Putamen (tissue), 1 donor: Measurements from ENCODE around the gene SLC35D3.
A peak's percentile ranks its signal among the peaks of the same experiment; 100 is the strongest.
"Not testable (repeated sequence)": the region's sequence is repeated elsewhere in the genome, so short reads cannot be mapped to it uniquely, and the experiment has no call there.

ENCODE experiments used
- DNase-seq: peaks from one replicate; pipeline ENCODE4 v3.0.0-alpha.2; 2016; ENCODE audit warnings: low spot score

The SLC35D3 gene

DNA sequence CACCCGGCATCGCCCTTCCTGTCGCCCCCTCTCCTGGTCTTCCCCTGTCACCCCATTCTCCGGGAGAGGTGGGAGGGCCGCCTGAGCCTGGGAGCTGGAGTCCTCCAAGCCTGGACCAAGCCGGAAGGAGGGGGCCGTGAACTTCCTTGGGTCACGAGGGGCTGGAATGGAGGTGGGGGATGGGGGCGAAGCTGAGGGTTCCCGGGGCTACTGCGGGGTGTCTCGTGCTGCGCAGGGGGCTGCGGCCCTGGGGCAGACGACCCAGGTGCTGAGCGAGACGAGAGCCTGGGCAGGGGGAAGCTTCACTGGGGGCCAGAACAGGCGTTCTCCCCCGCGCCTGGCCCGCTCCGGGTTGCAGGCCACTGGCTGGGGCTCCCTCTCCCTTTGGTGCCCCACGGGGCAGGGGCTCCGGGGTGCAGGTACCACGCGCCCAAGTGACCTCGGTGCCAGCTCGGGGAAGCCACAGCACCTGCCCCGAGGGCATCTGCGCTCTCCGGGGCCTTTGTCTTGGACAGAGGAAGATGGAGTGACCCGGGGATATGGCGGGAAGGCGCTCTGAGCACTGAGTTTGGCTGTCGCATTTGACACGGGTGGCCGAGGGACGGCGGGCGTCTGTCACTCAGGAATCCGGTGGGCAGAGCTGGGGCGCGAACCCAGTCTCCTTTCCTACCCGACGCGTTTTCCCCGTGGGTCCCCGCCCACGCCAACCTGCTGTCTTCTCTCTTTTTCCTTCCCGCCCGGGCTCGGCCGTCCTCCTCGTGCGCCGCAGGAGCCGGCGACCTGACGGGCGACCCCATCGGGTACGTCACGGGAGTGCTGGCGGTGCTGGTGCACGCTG is 1.2 kb downstream of the SLC35D3 start:
- no peak for DNase-seq

DNA sequence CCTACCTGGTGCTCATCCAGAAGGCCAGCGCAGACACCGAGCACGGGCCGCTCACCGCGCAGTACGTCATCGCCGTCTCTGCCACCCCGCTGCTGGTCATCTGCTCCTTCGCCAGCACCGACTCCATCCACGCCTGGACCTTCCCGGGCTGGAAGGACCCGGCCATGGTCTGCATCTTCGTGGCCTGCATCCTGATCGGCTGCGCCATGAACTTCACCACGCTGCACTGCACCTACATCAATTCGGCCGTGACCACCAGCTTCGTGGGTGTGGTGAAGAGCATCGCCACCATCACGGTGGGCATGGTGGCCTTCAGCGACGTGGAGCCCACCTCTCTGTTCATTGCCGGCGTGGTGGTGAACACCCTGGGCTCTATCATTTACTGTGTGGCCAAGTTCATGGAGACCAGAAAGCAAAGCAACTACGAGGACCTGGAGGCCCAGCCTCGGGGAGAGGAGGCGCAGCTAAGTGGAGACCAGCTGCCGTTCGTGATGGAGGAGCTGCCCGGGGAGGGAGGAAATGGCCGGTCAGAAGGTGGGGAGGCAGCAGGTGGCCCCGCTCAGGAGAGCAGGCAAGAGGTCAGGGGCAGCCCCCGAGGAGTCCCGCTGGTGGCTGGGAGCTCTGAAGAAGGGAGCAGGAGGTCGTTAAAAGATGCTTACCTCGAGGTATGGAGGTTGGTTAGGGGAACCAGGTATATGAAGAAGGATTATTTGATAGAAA is 2.0 kb downstream of the SLC35D3 start:
- no peak for DNase-seq

- no peak for DNase-seq
These were observed 4.3 kb downstream of the SLC35D3 start for GRCh38 chr6:136926383-136926782.

GRCh38 chr6:136927292-136927691 is 5.2 kb downstream of the SLC35D3 start:
- no peak for DNase-seq

GRCh38 chr6:136930528-136930927 is 8.4 kb downstream of the SLC35D3 start:
- DNase-seq, result no peak

- DNase-seq, result no peak
These were observed 10.5 kb downstream of the SLC35D3 start for GRCh38 chr6:136932599-136932998.

GRCh38 chr6:136945072-136945471 is 23.0 kb downstream of the SLC35D3 start:
- DNase-seq, result no peak

GRCh38 chr6:136945711-136946121 is 23.6 kb downstream of the SLC35D3 start:
- DNase-seq, result peak; percentile 35

- no peak for DNase-seq
These were observed 24.9 kb downstream of the SLC35D3 start for GRCh38 chr6:136947037-136947436.

DNA sequence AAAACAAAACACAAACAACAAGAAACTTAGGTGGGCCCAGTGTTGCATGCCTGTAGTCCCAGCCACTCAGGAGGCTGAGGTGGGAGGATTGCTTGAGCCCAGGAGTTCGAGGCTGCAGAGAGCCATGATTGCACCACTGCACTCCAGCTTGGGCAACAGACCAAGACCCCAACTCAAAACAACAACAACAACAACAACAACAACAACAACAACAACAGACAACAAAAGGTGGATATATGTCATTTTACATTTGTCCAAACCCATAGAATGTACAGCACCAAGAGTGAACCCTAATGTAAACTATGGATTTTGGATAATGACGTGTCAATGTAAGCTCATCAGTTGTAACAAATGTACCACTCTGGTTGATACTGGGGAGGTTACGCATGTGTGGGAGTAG is 27.9 kb downstream of the SLC35D3 start:
- DNase-seq, result not testable (repeated sequence)

- no peak for DNase-seq
These were observed 28.5 kb downstream of the SLC35D3 start for GRCh38 chr6:136950436-136951126.

DNA sequence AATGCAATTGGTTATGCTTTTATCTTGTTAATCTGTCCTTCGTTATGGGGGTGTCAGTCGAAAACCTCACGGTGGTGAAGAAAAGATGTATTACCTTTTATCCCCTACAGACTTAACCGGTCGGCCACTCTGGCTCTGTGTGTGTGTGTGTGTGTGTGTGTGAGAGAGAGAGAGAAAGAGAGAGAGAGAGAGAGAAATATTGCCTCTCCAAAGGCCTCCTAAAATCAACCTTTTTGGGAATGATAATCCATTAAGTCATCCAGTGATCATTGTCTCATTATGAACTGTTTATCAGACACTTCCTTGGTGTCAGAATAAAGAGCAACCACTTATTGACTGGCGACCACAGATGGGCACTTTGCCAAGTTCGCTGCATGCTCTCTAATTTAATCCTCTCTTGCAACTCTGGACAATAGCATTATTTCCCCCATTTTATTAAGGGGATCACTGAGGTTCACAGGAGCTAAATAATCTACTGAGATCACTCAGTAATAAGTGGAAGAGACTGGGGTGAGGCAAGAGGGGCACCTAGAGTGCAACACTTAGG is 30.7 kb downstream of the SLC35D3 start:
- DNase-seq, result no peak

DNA sequence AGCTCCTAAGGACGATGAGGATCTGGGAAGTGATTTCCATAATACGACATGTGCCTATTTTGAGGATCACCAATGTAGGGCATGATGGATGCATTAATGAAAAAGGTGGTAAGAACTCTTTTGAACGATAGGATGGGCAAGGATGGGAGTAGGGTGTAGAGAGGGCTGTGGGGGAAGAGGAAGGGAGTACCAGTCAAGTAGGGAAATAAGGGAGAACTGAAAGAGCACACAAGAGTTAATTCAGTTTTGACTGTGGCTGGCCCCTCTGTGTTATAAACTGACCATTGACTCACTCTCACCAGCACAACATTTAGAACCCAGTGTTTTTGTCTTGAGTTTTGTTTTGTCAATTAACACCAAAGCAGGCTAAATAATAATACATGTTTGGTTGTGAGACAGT is 33.0 kb downstream of the SLC35D3 start:
- no peak for DNase-seq

DNA sequence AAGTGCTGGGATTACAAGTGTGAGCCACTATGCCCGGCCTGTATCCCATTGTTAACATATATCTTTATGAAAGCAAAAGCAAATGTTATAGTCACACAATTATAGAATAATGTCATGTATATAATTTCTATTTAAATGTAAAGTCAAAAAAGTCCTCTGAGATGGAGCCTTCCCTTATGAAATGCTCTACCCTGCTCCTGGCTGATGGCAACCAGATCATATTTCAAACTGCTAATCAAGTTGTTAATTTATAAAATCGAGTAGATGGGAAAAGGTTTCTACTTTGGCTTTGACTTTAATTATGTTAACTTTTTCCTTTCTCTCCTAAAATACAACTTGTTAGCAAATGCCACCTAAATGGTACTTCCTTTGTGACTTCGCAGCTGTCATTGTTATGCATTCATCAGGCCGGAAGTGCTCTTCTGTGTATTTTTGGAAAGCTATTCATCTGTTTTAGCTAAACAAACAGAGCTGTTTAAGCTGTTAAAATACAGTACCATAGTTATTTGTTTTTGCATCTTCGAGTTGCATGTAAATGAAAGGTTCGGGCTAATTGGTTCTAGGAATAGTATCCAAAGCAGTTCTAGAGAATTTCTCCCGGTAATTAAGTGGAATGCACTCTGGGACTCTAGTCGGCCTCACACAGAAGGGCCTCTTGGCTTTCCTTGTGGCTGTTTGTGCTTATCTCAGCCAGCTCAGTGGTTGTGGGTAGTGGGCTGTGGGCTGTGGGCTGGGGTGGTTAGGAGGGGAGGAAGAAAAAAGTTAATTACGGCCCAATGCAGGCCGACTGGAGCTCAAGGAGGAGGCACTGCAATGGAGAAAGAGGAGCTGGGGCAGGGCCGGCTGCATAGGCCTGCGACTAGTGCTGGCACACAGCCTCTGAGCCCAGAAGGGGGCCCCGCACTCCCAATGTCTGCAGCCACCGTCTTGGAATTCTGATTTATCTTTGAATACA is 34.8 kb downstream of the SLC35D3 start:
- no peak for DNase-seq

DNA sequence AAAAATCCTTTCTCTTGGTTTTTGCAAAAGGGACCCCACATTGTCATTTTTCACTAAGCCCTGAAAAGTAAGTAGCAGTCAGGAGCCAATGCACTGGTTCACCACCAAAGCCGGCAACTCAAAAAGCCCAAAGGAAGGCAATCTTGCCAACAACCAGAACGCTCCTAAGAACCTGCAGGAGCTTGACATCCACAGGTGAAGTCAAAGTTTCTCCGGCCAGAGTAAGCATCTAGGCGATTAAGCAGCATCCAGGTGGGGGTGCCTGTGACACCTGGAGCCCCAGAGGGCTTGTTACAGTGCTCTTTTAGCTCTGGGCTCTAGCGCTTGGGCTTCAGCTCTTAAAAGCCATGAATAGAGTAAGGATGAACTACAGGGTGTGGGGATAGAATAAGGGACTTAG is 36.1 kb downstream of the SLC35D3 start:
- DNase-seq, result no peak

GRCh38 chr6:136959471-136959891 is 37.4 kb downstream of the SLC35D3 start:
- no peak for DNase-seq

DNA sequence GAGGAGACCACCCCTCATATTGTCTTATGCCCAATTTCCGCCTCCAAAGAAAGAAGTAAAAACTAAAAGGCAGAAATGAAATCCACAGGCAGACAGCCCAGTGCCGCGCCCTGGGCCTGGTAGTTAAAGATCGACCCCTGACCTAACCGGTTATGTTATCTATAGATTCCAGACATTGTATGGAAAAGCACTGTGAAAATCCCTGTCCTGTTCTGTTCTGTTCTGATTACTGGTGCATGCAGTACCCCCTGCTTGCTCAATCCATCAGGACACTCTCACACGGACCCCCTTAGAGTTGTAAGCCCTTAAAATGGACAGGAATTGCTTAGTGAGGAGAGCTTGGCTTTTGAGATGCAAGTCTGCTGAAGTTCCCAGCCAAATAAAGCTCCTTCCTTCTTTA is 37.8 kb downstream of the SLC35D3 start:
- DNase-seq, result not testable (repeated sequence)

GRCh38 chr6:136960781-136961180 is 38.7 kb downstream of the SLC35D3 start:
- DNase-seq, result no peak

DNA sequence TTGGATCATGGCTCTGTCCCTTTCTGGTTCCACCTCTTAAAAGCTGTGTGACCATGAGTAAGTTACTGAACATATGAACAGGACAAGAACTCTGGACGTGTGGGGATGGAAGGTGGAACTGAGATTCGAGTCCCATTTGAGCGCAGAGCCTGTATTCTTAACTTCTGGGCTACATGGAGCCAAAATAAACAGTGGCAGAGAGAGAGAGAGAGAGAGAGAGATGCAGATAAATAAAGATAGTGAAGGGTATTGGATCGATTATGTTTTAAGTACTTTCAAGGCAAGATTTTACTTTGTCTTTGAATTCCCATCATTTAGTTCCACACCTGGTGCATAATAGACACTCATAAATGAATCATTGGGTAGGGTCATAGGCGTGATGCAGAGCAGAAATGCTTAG is 39.7 kb downstream of the SLC35D3 start:
- DNase-seq, result no peak

DNA sequence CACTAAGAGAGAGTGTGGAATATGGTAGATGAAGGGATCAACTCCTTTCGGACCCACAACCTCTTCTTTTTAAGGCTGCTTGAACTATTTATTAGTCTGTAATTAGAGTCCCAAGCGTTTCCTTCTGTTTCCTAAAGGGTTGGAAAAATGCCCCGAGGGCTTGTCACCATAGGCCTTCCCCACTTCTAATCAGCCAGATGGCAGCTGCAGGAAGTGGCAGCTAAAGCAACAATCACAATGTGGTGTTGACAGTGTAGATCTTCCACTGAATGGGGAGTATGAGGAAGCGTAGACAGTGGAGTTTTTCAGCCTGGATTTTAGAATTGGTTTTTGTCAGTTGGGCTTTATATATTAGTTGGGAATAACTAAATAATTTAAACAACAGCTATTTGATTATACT is 40.6 kb downstream of the SLC35D3 start:
- no peak for DNase-seq

GRCh38 chr6:136963259-136963658 is 41.2 kb downstream of the SLC35D3 start:
- no peak for DNase-seq
